GM11168 (cell line): ENCODE results near the gene UPP2.

Experiments used
- in situ Hi-C: fragments of 300-500 bp; cut with MboI; formaldehyde crosslinking; loops from one replicate; pipeline ENCODE4 v1.12.0; 2022; ENCODE audit warnings: low sequenced_read_pairs; ENCODE audit not compliant: unreplicated experiment

UPP2 gene

DNA sequence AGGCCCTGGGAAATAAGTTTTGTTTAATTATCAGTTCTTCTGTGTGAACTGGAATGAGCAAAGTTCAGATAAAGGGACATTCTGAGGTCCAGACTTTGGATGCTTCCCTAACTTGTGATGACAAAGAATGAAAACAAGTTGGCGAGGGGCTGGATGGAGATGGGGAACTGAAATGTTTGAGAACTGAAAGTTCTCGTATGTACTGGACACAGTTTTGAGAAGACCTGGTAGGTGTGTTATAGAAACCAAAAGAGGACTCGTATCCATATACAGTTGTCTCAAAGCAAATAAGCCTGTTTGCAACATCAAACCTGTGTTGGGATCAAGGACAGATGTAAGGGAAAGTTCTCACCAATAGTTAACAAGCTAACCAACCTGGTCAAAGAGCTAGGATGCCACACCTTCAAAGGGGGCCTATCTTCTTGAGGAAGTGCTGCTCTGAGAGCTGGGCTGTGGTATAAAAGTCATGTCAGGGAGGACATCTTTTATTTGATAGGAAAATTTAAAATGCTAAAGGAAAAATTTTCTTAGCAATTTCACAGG lies at the start of gene UPP2:
Gene UPP2 (plus strand): TSS at position 493 of the 543 bp plus-strand sequence. CDS start 188 bp downstream, outside the sequence.
- in situ Hi-C loops, result no loop called here

DNA sequence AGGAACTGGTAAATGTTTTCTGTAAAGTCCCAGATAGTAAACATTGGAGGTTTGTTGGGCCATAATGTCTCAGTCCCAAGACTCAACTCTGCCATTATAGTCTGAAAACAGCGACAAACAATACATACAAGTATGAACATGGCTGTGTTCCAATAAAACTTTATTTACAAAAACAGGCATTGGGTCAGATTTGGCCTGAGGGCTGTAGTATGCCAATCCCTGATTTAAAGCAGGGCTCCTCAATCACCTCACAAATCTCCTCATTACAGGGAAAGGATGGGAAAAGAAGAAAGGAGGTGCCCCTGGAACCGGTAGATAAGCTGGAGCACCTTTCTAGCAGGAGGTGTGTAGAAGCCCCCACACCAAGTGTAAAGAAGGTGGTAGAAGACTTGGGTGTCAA lies 48.9 kb upstream of the UPP2 start:
- in situ Hi-C loops, result no loop called here

DNA sequence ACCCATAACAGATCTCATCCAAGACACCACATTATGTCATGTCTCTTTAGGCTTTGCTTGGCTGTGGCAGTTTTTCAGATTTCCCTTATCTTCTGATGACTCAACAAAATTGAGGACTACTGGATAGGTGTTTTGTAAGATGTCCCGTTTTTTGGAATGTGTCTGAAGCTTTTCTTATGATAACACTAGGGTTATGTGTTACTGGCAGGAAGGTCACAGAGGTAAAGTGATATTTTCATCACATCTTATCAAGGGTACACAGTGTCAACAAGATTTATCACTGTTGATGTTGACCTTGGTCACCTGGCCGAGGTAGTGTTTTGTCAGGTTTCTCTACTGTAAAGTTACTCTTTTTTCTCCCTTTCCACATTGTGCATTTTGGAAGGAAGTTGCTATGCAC lies 44.8 kb upstream of the UPP2 start:
- in situ Hi-C loops, result no loop called here

DNA sequence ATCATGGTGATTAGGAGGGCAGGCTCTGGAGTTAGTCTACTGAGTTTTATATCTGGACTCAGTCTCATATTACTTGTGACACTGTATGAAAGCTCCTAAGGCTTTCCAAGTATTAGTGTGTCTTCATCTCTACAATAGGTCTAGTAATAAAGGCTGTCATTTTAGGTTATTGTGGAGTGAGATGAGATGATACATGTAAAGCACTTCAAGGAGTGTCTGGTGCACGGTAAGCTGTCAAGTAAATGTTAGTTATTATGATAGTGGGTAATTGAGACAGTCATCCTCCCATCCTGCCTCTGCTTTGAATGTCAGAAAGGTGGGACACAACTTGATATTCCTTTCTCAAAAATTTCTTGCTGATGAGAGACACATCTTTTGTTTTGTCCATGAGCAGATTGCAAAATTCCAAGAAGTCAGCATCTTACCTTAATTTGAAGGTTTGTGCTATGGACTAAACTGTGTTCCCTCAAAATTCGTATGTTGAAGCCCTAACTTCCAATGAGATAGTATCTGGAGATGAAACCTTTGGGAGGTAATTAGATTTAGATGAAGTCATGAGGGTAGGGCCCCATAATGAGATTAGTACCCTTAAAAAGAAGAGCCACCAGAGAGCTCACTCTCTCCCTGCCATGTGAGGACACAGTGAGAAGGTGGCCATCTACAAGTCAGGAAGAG lies 41.4 kb upstream of the UPP2 start:
- in situ Hi-C loops, result no loop called here

DNA sequence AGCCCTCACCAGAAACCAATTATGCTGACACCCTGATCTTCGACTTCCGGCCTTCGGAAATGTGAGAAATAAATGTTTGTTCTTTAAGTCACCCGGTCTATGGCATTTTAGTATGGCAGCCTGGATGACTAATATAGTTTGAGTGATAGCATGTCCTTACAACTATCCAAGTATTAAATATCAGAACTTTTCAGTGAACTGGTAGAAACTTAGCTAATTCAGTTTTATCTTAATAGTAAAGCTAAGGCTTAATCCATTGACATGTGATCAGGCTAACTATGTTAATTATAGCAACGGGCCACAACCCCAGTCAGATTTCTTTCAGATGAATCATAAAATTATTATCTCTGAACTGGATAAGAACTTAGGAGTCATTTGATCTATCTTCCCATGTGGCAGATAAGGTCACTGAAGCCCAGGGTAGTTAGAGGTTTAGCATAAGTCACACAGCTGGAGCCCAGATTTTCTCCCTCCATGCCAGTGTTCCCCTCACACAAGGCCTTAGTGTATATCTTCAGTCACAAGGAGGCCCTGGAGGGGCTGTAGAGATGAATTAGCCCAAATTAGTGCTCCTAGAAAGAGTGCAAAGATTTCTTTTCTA lies 40.7 kb upstream of the UPP2 start:
- in situ Hi-C loops, result no loop called here

DNA sequence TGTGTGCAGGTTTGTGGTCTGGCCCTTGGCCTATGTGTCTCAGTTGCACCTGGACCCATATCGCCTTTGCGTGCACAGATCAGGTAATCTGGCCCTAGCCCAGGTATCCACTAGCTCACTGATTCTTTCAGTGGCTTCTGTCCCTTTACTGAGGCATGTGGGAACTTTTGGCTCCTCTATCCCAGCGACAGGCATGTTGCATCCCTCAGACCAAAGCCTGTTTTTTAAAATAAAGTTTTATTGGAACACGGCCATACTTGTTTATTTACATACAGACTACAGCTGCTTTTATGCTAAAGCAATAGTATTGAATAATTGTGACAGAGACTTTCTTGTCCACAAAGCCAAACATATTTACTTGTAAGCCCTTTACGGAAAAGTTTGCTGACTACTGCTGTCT lies 39.9 kb upstream of the UPP2 start:
- in situ Hi-C loops, result no loop called here

DNA sequence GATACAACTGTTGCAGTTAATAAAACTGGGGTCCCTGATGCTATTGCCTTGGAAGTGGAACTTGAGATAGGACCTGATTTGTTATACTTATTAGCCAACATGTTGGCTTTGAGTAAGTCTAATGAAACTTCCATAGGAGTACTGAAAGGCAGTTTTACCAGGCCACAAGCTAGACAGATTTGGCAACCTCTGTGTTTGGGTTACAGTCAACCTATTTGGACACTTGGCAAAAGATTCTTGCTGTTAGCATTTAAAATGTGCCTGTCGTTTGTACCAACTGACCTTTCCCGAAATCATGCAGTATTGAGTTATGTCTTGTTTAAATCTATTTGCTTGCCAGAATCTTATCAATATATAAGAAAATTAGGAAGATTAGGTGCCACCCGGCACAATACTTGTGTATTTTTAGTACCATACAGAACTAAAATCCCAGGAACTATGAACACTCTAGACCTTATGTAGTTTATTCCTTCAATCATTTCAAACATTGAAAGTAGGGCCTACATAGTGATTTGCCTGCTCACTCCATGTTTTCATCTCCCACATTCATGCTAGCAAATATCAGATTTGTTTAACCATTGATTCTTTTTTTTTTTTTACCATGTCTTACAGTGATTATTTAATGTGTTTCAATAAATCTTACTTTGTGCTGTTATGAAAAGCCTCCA lies 35.5 kb upstream of the UPP2 start:
- in situ Hi-C loops, result no loop called here

DNA sequence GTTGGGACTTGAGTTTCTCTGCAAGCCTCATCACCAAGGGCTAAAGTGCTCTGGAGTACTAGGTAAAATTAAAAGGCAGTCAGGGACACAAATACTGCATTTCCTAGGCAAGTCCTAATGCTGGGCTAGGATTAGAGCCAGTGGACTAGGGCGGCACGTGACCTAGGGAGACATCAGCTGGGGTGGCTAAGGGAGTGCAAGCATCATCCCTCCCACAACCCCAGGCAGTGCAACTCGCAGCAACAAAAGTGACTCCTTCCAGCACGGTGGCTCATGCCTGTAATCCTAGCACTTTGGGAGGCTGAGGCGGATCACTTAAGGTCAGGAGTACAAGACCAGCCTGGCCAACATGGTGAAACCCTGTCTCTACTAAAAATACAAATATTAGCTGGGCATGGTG lies 30.7 kb upstream of the UPP2 start:
- in situ Hi-C loops, result no loop called here

DNA sequence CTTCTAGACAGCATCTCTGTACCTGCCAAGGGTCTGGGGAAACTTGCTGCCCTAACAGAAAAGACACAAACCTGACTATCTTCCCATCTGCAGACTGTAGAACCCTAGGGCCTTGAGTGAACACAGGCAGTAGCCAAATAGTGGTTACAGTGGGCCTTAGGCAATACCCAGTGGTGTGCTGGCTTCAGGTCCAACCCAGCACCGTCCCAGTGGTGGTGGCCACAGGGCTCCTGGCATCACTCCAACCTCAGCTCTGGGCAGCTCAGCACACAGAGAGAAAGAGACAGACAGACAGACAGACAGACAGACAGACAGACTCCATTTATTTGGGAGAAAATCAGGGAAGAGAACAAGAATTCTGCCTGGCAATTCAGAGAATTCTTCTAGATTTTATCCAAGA lies 29.3 kb upstream of the UPP2 start:
- in situ Hi-C loops, result no loop called here

DNA sequence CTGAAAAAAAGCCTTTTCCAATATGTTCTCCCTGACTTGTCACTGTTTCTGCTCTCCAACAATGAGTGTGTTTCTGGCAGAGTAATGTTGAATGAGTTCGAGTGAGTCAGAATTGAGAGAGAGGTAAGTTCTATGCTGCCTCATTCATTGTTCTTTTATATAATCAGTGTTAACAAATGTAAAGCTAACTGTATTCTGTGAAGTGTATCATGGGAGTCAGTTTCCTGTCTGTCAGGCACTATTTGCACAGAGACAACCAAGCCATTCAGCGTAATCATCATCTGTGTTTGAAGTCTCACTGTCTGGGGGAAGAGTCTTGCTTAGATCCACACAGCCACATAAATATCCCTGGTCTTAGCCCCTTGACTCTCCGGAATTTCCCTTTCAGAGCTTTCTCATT lies 22.0 kb upstream of the UPP2 start:
- in situ Hi-C loops, result no loop called here

DNA sequence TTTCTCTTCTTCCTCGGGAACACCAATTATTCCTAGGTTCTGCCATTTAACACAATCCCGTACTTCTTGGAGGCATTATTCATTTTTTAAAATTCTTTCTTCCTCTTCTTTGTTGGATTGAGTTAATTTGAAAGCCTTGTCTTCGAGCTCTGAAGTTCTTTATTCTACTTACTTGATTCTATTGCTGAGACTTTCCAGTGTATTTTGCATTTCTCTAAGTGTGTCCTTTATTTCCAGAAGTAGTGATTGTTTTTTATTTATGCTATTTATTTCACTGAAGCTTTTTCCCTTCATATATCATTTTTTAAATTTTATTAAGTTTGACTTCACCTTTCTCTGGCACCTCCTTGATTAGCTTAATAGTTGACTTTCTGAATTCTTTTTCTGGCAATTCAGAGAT lies 13.6 kb upstream of the UPP2 start:
- in situ Hi-C loops, result no loop called here

DNA sequence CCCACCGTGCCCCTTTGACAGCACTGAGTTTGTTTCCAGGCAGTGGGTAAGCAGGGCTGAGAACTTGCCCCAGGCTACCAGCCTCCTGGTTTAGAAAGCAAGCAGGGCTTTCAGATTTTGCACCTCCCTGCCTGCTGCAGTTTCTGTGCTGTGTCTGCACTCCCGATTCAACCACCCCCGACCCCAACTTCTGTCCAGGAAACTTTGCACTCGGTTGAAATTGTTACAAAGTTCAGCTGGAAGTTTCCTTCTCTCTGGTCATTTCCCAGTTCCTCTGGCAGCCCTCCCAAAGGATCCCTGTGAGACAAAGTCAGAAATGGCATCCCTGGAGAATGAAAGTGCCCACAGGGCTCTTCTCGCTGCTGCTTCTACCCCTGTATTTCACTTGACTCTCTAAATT lies 12.4 kb upstream of the UPP2 start:
- in situ Hi-C loops, result no loop called here

DNA sequence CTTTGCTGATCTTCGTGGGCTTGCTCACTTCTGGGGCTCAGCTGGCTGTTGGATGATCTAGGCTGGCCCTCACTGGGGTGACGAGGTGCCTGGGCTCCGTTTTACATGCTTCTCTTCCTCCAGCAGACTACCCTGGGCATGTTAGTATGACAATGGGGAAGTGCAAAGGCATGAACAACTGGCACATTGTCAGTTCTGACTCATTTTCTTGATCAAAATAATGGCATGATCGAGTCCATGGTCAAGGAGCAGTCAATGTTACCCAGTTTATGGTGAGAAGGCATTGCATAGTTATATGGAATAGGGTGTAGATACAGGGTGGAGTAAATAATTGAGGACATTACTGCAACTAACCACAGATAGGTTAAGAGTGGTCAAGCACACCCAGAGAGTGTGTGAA lies 10.0 kb upstream of the UPP2 start:
- in situ Hi-C loops, result no loop called here

DNA sequence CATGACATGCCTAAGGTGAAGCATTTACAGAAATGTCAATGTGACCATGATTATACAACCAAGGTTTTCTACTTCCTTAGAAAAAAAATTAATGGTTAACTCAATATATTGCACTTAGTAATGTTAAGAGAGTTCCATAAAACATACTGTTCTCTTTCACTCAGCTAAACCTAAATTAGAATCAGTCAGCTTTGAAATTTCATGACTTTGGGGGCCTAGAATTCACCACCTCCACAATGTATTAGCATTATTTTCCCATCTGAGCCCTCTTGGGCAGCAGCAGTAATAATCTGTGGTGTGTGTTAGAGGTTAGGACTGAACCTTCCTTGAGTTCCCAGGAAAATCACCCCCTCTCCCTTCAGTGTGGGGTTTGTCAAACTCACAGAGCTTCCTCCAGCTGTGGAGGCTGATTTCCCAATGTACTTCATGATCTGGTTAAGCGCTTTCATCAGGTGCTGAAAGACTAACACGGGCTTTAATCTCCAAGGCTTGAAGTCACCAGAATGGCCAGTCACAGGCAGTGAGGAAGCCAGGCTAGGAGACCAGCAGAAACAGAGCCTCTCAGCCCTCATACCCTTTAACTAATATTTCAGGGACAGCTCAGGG lies 7.1 kb upstream of the UPP2 start:
- in situ Hi-C loops, result no loop called here

DNA sequence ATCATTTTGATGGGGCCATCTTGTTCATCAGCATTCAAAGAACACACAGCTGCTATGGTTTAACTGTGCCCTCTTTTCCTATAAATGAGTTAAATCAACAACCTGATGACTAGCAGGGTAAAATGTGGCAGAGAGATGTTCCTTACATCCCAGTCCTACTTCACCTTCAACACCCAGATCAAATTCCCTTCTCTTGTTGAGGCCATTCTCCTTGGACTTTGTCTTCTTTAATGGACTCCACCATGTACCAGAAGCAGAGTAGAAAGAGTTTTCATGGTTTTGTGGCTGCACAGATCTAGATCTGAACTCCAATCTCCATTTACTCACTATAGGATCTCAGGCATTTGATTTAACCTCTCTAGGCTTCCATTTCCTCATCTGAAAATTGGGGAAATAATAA lies 6.4 kb upstream of the UPP2 start:
- in situ Hi-C loops, result no loop called here

DNA sequence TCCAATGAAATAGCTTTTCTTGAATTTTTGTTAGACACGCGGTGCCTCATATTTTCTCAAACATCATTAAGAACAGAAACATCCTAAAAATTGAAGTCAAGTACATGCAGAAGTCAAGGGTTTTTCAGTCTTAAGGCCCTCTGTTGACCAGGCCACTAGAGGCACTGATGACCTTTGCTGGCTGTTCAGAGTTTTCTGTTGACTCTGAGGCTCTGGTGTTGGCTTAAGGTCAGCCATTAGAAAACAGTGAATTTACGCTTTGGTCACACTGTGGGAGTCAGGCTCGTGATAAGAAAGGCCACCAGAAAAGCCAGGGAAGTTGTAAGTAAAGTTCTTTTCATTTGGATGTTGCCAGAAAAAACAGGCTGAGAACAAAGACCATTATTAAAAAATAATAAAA lies 5.8 kb upstream of the UPP2 start:
- in situ Hi-C loops, result no loop called here

DNA sequence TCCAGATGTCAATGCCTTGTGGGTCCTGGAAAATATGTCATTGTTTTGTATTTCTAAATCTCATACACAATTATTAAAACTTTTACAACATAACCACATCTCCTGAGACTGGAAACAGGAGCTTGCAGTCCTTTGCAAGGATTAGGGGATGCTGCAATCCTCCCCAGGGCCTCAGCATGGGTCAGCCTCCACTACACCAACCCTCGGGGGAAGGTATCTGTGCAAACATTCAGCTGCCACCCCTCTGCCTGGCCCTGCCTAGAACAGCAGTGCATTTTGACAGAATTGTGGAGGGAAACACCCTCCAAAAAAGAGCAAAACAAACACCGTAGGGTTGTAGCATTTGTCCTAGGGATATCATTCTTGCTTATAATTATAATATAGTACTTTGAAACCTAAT lies 4.2 kb upstream of the UPP2 start:
- in situ Hi-C loops, result no loop called here

DNA sequence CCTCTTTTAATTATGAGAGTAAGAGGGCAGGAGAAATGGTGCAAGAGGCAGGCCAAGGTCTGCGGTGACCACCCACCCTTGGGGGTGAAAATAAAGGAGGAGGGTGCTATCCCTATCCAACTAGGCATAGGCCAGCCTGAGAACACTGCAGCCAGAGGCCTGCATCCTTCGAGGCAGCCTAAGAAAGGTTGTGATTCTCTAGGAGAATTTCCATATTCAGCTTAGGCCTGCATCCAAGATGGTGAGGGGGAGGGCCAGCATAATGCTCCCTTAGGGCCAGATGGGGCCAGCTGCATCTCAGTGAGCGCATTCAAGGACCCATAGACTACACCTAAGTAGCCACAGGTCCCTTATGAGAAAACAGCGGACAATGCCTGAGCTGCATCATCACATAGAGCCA lies 3.5 kb upstream of the UPP2 start:
- in situ Hi-C loops, result no loop called here

DNA sequence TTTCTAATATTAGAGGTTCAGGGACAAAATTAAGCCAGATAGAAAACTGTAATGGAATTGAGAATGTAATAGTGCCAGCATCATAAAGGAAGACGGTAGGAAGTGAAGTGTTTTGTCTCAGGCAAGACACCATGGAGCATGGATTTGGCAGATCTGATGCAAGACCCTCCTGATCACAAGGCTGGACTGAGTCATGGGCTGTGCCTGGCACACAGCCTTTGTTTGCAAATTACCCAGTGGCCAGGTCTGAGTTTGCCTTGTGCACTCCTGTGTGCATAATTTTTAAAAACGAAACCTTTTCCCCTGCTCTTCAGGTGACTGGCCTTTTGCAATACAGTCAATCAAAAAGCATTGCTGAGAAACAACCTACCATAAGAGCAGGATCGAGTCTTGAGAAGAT lies 2.0 kb upstream of the UPP2 start:
- in situ Hi-C loops, result no loop called here

DNA sequence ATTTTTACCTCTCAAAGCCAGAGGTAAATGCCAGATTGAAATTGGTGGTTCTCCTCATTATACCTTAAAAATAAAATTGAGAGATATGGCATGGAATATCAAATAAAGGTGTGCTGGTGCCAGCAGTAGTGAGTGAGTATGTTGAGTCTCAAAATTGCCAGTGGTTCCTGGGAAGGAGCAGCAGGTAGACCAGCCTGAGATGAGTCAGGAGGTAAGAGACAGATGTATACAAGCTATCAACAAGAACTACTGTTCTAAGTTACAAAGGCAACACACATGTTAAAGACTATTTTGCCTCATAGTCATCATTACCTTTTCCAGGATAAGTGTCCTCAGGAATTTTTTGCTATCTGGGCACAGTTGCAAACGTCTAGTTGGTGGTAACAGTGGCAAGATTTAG lies 1.3 kb upstream of the UPP2 start:
- in situ Hi-C loops, result no loop called here

DNA sequence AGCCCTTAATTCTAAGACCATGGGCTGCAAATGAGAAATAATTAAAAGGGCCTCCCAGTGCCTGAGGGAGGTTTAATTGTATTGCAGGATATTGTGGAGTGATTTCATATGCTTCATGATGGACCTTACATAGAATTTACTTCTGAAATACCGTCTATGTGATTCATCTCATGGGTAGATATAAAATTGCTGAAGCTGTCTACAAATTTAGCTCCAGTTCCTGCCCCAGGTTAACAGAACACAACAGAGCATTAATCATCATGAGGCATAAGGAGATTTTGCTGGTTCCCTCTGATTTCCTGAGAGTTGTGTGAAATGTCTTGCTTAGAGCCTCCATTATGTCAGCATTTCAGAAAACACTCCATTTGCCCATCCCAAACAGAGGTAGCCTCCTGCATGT lies 770 bp downstream of the UPP2 start:
- in situ Hi-C loops, result no loop called here
